Measurements from ENCODE around the gene DNAJC17.
A peak's percentile ranks its signal among the peaks of the same experiment; 100 is the strongest.

DNAJC17 gene

GRCh38 chr15:40803076-40803475, 4.2 kb downstream of the DNAJC17 start:
- Histone ChIP-seq H3K9ac (ENCODE audit: low read length) (no peak overlapping the region), H3K36me3 (ENCODE audit: control insufficient read depth, insufficient read depth, low read length) (no peaks in the 10 kb centered on the region), H3K27me3 (ENCODE audit: control insufficient read depth, insufficient read depth, low read length) (no peaks in the 10 kb centered on the region), H3K9me3 (ENCODE audit: control insufficient read depth, low read length) (no peaks in the 10 kb centered on the region), H3K4me1 (ENCODE audit: control insufficient read depth, insufficient read depth, low read length) (peaks cover 27% of the 10 kb centered on the region), H3K4me3 (ENCODE audit: low read length) (no peak overlapping the region)

DNA sequence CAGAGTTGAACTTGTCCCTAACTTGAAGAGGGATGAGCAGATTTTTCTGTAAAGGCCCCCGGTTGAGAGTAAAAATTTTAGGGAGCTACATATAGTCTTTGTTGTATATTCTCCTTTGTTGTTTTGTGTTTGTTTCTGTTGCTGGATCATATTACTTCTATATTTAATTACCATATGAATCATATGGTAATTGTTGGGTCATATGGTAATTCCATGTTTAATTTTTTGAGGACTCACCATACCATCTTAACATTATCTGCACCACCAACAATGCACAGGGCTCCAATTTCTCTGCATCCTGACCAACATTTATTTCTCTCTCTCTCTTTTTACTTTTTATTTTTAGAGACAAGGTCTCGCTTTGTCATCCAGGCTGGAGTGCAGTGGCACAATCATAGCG, 7.8 kb downstream of the DNAJC17 start:
- no peaks in the 10 kb centered on the region for H3K9me3 ChIP-seq (ENCODE audit: control insufficient read depth, low read length)
- H3K36me3 ChIP-seq (ENCODE audit: control insufficient read depth, insufficient read depth, low read length), result no peaks in the 10 kb centered on the region
- H3K9ac ChIP-seq (ENCODE audit: low read length), result no peak overlapping the region
- H3K4me1 ChIP-seq (ENCODE audit: control insufficient read depth, insufficient read depth, low read length), result peaks cover 26% of the 10 kb centered on the region
- no peak overlapping the region for H3K4me3 ChIP-seq (ENCODE audit: low read length)
- H3K27me3 ChIP-seq (ENCODE audit: control insufficient read depth, insufficient read depth, low read length), result no peaks in the 10 kb centered on the region

- Histone ChIP-seq H3K9me3 (ENCODE audit: control insufficient read depth, low read length) (no peaks in the 10 kb centered on the region), H3K4me1 (ENCODE audit: control insufficient read depth, insufficient read depth, low read length) (peaks cover 28% of the 10 kb centered on the region), H3K4me3 (ENCODE audit: low read length) (no peak overlapping the region)
Measured at GRCh38 chr15:40796512-40796911, 10.8 kb downstream of the DNAJC17 start.

DNA sequence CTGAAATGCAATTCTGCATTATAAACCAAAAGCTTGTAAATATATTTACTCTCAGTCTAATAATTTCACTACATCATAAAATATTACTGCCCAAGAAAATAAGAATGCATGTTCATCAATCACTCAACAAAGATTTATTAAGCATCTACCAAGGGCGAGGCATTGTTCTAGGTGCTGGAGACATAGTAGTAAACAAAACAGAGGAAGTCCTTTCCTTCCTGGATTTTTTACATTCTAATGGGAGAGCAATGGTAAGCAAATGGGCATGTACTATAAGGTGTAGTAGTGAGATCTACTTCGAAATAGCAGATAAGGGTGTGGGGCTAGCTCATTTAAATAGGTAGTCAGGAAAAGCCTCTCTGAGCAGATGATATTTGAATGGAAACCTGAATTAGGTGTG, 11.2 kb downstream of the DNAJC17 start:
- Histone ChIP-seq H3K9me3 (ENCODE audit: control insufficient read depth, low read length) (no peaks in the 10 kb centered on the region), H3K36me3 (ENCODE audit: control insufficient read depth, insufficient read depth, low read length) (no peaks in the 10 kb centered on the region), H3K9ac (ENCODE audit: low read length) (no peak overlapping the region), H3K4me1 (ENCODE audit: control insufficient read depth, insufficient read depth, low read length) (peaks cover 31% of the 10 kb centered on the region), H3K27me3 (ENCODE audit: control insufficient read depth, insufficient read depth, low read length) (no peaks in the 10 kb centered on the region), H3K4me3 (ENCODE audit: low read length) (no peak overlapping the region)

More at GRCh38 chr15:40796512-40796911, 10.8 kb downstream of the DNAJC17 start:
- no peak overlapping the region for H3K9ac ChIP-seq (ENCODE audit: low read length)
- no peaks in the 10 kb centered on the region for H3K36me3 ChIP-seq (ENCODE audit: control insufficient read depth, insufficient read depth, low read length)
- H3K27me3 ChIP-seq (ENCODE audit: control insufficient read depth, insufficient read depth, low read length), result no peaks in the 10 kb centered on the region

GRCh38 chr15:40793216-40793989, 13.9 kb downstream of the DNAJC17 start:
- no peak overlapping the region for H3K4me3 ChIP-seq (ENCODE audit: low read length)
- no peaks in the 10 kb centered on the region for H3K27me3 ChIP-seq (ENCODE audit: control insufficient read depth, insufficient read depth, low read length)
- no peak overlapping the region for H3K9ac ChIP-seq (ENCODE audit: low read length)
- H3K4me1 ChIP-seq (ENCODE audit: control insufficient read depth, insufficient read depth, low read length), result peaks cover 47% of the 10 kb centered on the region
- H3K9me3 ChIP-seq (ENCODE audit: control insufficient read depth, low read length), result no peaks in the 10 kb centered on the region
- H3K36me3 ChIP-seq (ENCODE audit: control insufficient read depth, insufficient read depth, low read length), result no peaks in the 10 kb centered on the region

DNA sequence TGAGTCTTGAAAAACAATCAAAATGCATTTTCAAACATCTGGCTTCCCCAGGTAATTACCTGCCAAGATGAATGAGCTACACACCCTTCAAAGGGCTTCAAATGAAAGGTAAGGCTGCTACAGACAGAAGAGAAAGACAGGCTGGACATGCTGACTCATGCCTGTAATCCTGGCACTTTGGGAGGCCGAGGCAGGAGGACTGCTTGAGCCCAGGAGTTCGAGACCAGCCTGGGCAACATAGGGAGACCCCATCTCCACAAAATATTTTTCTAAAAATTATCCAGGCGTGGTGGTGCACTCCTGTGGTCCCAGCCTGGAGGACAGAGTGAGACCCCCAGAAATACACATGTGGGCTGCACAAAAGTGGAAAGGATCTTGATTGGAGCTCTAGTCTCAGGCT, 14.9 kb downstream of the DNAJC17 start:
- Histone ChIP-seq H3K36me3 (ENCODE audit: control insufficient read depth, insufficient read depth, low read length) (no peaks in the 10 kb centered on the region), H3K9me3 (ENCODE audit: control insufficient read depth, low read length) (no peaks in the 10 kb centered on the region), H3K9ac (ENCODE audit: low read length) (no peak overlapping the region), H3K4me1 (ENCODE audit: control insufficient read depth, insufficient read depth, low read length) (peaks cover 56% of the 10 kb centered on the region), H3K4me3 (ENCODE audit: low read length) (no peak overlapping the region), H3K27me3 (ENCODE audit: control insufficient read depth, insufficient read depth, low read length) (no peaks in the 10 kb centered on the region)

GRCh38 chr15:40790718-40791117, 16.6 kb downstream of the DNAJC17 start:
- no peaks in the 10 kb centered on the region for H3K27me3 ChIP-seq (ENCODE audit: control insufficient read depth, insufficient read depth, low read length)
- H3K4me1 ChIP-seq (ENCODE audit: control insufficient read depth, insufficient read depth, low read length), result peaks cover 63% of the 10 kb centered on the region
- no peaks in the 10 kb centered on the region for H3K36me3 ChIP-seq (ENCODE audit: control insufficient read depth, insufficient read depth, low read length)
- peak overlapping the region; percentile 22 for H3K9ac ChIP-seq (ENCODE audit: low read length)
- H3K4me3 ChIP-seq (ENCODE audit: low read length), result no peak overlapping the region
- no peaks in the 10 kb centered on the region for H3K9me3 ChIP-seq (ENCODE audit: control insufficient read depth, low read length)

DNA sequence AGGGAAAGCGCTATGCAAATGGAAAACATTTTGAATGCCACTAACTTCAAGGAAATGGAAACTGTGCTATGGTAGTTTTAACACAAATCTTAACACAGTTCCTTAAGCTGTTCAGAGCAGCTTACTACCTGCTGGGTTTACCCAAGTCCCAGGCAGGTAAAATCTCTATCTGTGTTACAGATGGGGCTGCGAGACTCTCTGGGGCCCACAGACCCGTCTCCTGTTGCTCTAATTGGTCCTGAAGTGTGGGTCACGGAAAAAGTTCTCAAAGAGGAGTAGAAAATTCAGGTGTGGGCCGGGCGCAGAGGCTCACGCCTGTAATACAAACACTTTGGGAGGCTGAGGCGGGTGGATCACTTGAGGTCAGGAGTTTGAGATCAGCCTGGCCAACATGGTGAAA, 17.3 kb downstream of the DNAJC17 start:
- peaks cover 68% of the 10 kb centered on the region for H3K4me1 ChIP-seq (ENCODE audit: control insufficient read depth, insufficient read depth, low read length)
- no peaks in the 10 kb centered on the region for H3K36me3 ChIP-seq (ENCODE audit: control insufficient read depth, insufficient read depth, low read length)
- H3K27me3 ChIP-seq (ENCODE audit: control insufficient read depth, insufficient read depth, low read length), result no peaks in the 10 kb centered on the region
- H3K9me3 ChIP-seq (ENCODE audit: control insufficient read depth, low read length), result no peaks in the 10 kb centered on the region
- H3K4me3 ChIP-seq (ENCODE audit: low read length), result no peak overlapping the region
- H3K9ac ChIP-seq (ENCODE audit: low read length), result peak overlapping the region; percentile 24

GRCh38 chr15:40789119-40789518, 18.2 kb downstream of the DNAJC17 start:
- Histone ChIP-seq H3K27me3 (ENCODE audit: control insufficient read depth, insufficient read depth, low read length) (no peaks in the 10 kb centered on the region), H3K4me1 (ENCODE audit: control insufficient read depth, insufficient read depth, low read length) (peaks cover 65% of the 10 kb centered on the region), H3K9me3 (ENCODE audit: control insufficient read depth, low read length) (no peaks in the 10 kb centered on the region), H3K36me3 (ENCODE audit: control insufficient read depth, insufficient read depth, low read length) (no peaks in the 10 kb centered on the region), H3K4me3 (ENCODE audit: low read length) (no peak overlapping the region), H3K9ac (ENCODE audit: low read length) (peak overlapping the region; percentile 30)

DNA sequence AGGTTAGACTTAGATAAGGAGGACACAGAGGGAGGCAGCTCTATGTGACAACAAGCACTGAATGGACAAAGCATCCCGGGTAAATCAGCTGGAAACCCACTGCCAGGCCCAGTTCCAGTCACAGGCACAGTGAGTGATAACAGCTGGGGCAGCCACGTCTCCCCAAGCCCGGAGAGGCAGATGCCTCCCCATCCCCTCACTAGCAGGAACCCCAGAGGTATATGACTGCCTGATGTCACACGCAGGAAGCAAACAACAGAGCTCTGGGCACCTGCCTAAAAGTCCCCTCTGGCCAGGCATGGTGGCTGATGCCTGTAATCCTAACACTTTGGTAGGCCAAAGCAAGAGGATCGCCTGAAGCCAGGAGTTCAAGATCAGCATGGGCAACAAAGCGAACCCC, 19.3 kb downstream of the DNAJC17 start:
- no peaks in the 10 kb centered on the region for H3K9me3 ChIP-seq (ENCODE audit: control insufficient read depth, low read length)
- H3K4me1 ChIP-seq (ENCODE audit: control insufficient read depth, insufficient read depth, low read length), result peaks cover 54% of the 10 kb centered on the region
- no peak overlapping the region for H3K4me3 ChIP-seq (ENCODE audit: low read length)
- H3K9ac ChIP-seq (ENCODE audit: low read length), result peak overlapping the region; percentile 54
- no peaks in the 10 kb centered on the region for H3K36me3 ChIP-seq (ENCODE audit: control insufficient read depth, insufficient read depth, low read length)
- H3K27me3 ChIP-seq (ENCODE audit: control insufficient read depth, insufficient read depth, low read length), result no peaks in the 10 kb centered on the region

- Histone ChIP-seq H3K4me1 (ENCODE audit: control insufficient read depth, insufficient read depth, low read length) (peaks cover 52% of the 10 kb centered on the region), H3K27me3 (ENCODE audit: control insufficient read depth, insufficient read depth, low read length) (no peaks in the 10 kb centered on the region), H3K36me3 (ENCODE audit: control insufficient read depth, insufficient read depth, low read length) (no peaks in the 10 kb centered on the region), H3K9me3 (ENCODE audit: control insufficient read depth, low read length) (no peaks in the 10 kb centered on the region), H3K9ac (ENCODE audit: low read length) (peak overlapping the region; percentile 54), H3K4me3 (ENCODE audit: low read length) (no peak overlapping the region)
Measured at GRCh38 chr15:40787344-40787841, 19.9 kb downstream of the DNAJC17 start.

DNA sequence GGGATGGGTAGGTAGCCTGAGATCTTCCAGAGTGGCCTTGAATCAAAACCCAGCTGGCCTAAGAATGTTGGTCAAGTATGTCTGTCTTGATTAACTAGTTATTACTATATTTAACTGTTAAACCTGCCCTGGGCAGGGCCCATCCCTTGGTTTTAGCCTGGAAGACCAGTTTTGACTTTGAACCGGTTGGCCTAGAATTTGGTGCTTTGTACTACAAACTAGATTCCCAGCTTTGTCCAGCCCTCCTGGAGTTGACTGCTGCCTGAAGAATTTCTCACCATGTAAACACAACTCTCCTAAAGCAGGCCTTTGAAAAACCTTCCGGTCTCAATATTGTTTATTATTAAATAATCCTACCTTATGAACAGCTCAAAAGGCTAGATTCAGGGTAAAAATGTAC, 21.5 kb downstream of the DNAJC17 start:
- Histone ChIP-seq H3K36me3 (ENCODE audit: control insufficient read depth, insufficient read depth, low read length) (no peaks in the 10 kb centered on the region), H3K27me3 (ENCODE audit: control insufficient read depth, insufficient read depth, low read length) (no peaks in the 10 kb centered on the region), H3K4me1 (ENCODE audit: control insufficient read depth, insufficient read depth, low read length) (peaks cover 47% of the 10 kb centered on the region), H3K4me3 (ENCODE audit: low read length) (no peak overlapping the region), H3K9ac (ENCODE audit: low read length) (peak overlapping the region; percentile 30), H3K9me3 (ENCODE audit: control insufficient read depth, low read length) (no peaks in the 10 kb centered on the region)
